ENCODE measurements around the gene HGFAC. TPM values are rescaled to one million over a fixed set of nuclear protein-coding genes. Genes with fewer than 3 reads are reported as not detected.

Gene HGFAC
- total and polyA plus RNA-seq, 10 of the 15 experiments (the other 5 are each of a cell fraction or from before 2014, with no cell fraction given) = 0.38 TPM; not detected in 9

DNA sequence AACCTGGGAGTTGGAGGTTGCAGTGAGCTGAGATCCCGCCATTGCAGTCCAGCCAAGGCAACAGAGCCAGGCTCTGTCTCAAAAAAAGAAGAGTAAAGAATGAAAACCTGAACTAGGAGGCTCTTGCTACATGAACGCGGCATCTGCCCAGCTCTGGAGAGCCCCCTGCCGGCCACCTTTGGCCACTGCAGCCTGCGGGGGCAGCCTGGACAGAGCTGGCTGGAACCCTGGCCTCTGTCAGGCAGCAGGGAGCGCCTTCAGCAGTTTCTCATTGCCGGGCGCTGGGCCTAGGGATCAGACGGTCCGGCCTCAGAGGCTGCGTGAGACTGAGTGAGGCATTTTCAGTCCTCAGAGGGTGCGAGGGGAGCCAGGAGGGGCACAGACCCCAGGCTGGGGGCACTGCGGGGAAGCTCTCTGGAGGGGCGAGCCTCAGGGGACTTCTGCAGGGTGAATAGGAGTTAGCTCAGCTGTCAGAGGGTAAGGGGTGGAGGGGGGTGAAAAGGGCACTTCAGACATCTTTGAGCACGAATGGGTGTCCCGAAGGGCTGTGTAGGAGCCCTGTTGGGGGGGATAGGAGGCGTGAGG is 38.9 kb downstream of the HGFAC start (continued):
- peak in 1 of 2 experiments; percentile 69; a peak in 2 of 3 replicates for TF ChIP-seq EGR1 (IDR thresholded peaks at IDR 0.05; ENCODE audit: borderline replicate concordance in 1 of 2, low read depth in 2 of 2, low read length in 2 of 2)
- TF ChIP-seq E2F4 (IDR thresholded peaks at IDR 0.05; ENCODE audit: low read depth, low read length) = no peak
- TF ChIP-seq SMC3 (IDR thresholded peaks at IDR 0.05; ENCODE audit: borderline replicate concordance, low read length) = peak; percentile 71
- TF ChIP-seq USF1 (IDR thresholded peaks at IDR 0.05; ENCODE audit: borderline replicate concordance, extremely low read length, insufficient read depth, low read depth, low read length) = no peak

GRCh38 chr4:3481113-3481531 is 39.4 kb downstream of the HGFAC start:
- Histone ChIP-seq H3K4me1 (ENCODE audit: control insufficient read depth, insufficient read depth, low read length) (no peaks in the 10 kb centered on the region; the same call in 1 of the 2 replicates), H3K4me2 (ENCODE audit: control insufficient read depth, insufficient read depth) (no peak overlapping the region), H3K9me3 (replicated peaks; ENCODE audit: control insufficient read depth, insufficient read depth, low read length) (no peaks in the 10 kb centered on the region), H3K4me3 (no peak overlapping the region), H3K27ac (ENCODE audit: control insufficient read depth, insufficient read depth) (no peak overlapping the region), H3K27me3 (replicated peaks in 1 of 2; ENCODE audit: control insufficient read depth in 2 of 2, insufficient read depth in 2 of 2, low read length in 1 of 2) (peaks cover 2 to 6% of the 10 kb centered on the region in 2 experiments; a peak in 3 of 4 replicates), H2AFZ (ENCODE audit: control insufficient read depth, low read depth, low read length) (no peak overlapping the region), H3K9ac (ENCODE audit: control insufficient read depth, insufficient read depth, low read length) (no peak overlapping the region), H4K20me1 (ENCODE audit: control insufficient read depth, insufficient read depth) (no peaks in the 10 kb centered on the region), H3K36me3 (ENCODE audit: control insufficient read depth in 2 of 2, insufficient read depth in 2 of 2, low read length in 1 of 2) (no peaks in the 10 kb centered on the region), H3K79me2 (ENCODE audit: control insufficient read depth, insufficient read depth, low read length) (no peaks in the 10 kb centered on the region)
- FAIRE-seq (no peak), ATAC-seq (no peak), DNase-seq (ENCODE audit: low read depth, low spot score) (no peak)
- in situ Hi-C loops (cut with MboI) (no loop called here), intact Hi-C loops (cut with micrococcal nuclease; ENCODE audit: unreplicated experiment) (no loop called here)
- no TSS peak for BruUV-seq (replicated peaks)
- POLR2A ChIA-PET = no interaction called here
- CTCF ChIA-PET = interaction anchor here (0.5 to 2.1 kb wide), 31 partner anchors 8 to 1424 kb away, joined by 3 to 10 read pairs (median 4); no protein-coding TSS in a partner anchor
- RAD21 ChIA-PET (ENCODE audit: unreplicated experiment) = interaction anchor here (1.2 to 2.9 kb wide), 4 partner anchors 37 to 400 kb away, joined by 3 to 19 read pairs (median 4); no protein-coding TSS in a partner anchor
- SMC1A ChIA-PET (ENCODE audit: uncharacterized antibody, unreplicated experiment) = interaction anchor here (0.6 to 2.0 kb wide), 6 partner anchors 11 to 1302 kb away, joined by 3 to 7 read pairs (median 3); no protein-coding TSS in a partner anchor
- 5% methylated on average over 4 of the region's 5 CpGs for WGBS (ENCODE audit: insufficient coverage, insufficient replicate concordance, low lambda C conversion rate, missing lambda C conversion rate)
- TF ChIP-seq BCL11A (IDR thresholded peaks at IDR 0.05; ENCODE audit: low read depth, low read length) = no peak
- TF ChIP-seq ZNF217 (IDR thresholded peaks at IDR 0.05) = no peak
- TF ChIP-seq ESRRA (IDR thresholded peaks at IDR 0.05; ENCODE audit: low read length) = no peak
- no peak for TF ChIP-seq CBFB (IDR thresholded peaks at IDR 0.05; ENCODE audit: low read depth)
- TF ChIP-seq KLF5 (IDR thresholded peaks at IDR 0.05; ENCODE audit: partially characterized antibody) = no peak
- TF ChIP-seq EP300 (IDR thresholded peaks at IDR 0.05; ENCODE audit: borderline replicate concordance in 1 of 2, control insufficient read depth in 1 of 2, low read depth in 2 of 2, low read length in 2 of 2) = no peak
- no peak for TF ChIP-seq NR2F1 (conservative IDR thresholded peaks at IDR 0.05)
- TF ChIP-seq PKNOX1 (IDR thresholded peaks at IDR 0.05) = no peak
- no peak for TF ChIP-seq BHLHE40 (IDR thresholded peaks at IDR 0.05; ENCODE audit: borderline replicate concordance in 1 of 2, low read depth in 2 of 2, low read length in 1 of 2)
- no peak for TF ChIP-seq IRF5 (IDR thresholded peaks at IDR 0.05; ENCODE audit: borderline replicate concordance)
- no peak for TF ChIP-seq KDM1A (IDR thresholded peaks at IDR 0.05; ENCODE audit: borderline replicate concordance)
- no peak for TF ChIP-seq EED (IDR thresholded peaks at IDR 0.05; ENCODE audit: low read depth)
- no peak for TF ChIP-seq JUNB (IDR thresholded peaks at IDR 0.05)

All from GM12878 (cell line).